IgD-negative memory B cell (primary cell): ENCODE results near the gene MOB3C. TPM values are rescaled to one million over a fixed set of nuclear protein-coding genes. Genes with fewer than 3 reads are reported as not detected.

ENCODE experiments used
- H3K27ac Mint-ChIP-seq, 3 donors: one replicate each; pipeline ENCODE4 v1.8.0; 2020 to 2022; ENCODE audit warnings: mild to moderate bottlenecking in 3 of 3, mixed read lengths in 3 of 3, moderate library complexity in 1 of 3
- H3K27me3 Mint-ChIP-seq: one replicate; pipeline ENCODE4 v1.8.0; 2021; ENCODE audit warnings: mixed read lengths
- H3K36me3 Mint-ChIP-seq: one replicate; pipeline ENCODE4 v1.8.0; 2020; ENCODE audit warnings: mild to moderate bottlenecking, mixed read lengths
- H3K4me1 Mint-ChIP-seq, 3 donors: one replicate each; pipeline ENCODE4 v1.8.0; 2020 to 2022; ENCODE audit warnings: mixed read lengths in 3 of 3, mild to moderate bottlenecking in 1 of 3
- H3K4me3 Mint-ChIP-seq, 4 donors: one replicate each; pipeline ENCODE4 v1.8.0; 2020 to 2022; ENCODE audit warnings: mild to moderate bottlenecking in 4 of 4, mixed read lengths in 4 of 4, moderate library complexity in 3 of 4
- H3K9me3 Mint-ChIP-seq, 3 donors: one replicate each; pipeline ENCODE4 v1.8.0; 2020 to 2021; ENCODE audit warnings: mixed read lengths in 3 of 3, mild to moderate bottlenecking in 1 of 3
- polyA plus RNA-seq: library from polyadenylated mRNA; unstranded; fragments of 300-500 nt; fragmentation: Illumina TruSeq; gene quantifications from one replicate; pipeline ENCODE4 v1.2.3, GENCODE V29; 2021

Gene MOB3C
- polyA plus RNA-seq, 1 donor from 2014 or later: 10.7 TPM

DNA sequence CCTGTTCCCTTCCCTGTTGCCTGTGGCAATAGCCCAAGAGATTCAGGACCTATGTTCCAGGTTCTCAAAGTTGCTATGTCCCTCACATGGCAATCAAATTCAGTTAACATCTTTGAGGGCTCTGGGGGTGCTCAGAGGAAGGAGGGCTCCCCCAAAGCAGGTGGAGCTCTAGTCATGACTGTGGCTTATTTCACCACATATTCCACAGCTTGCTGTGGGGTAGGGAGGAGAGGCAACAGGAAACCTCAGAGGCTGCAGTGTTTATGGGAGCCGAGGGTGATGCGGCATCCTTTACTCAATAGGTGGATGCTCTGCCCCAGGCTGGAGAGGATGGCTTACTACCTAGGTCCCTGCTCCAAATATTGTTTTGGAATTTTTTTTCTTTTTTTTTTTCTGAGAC, 11.4 kb downstream of the MOB3C start:
- peaks cover 12 to 27% (median 14%) of the 10 kb centered on the region in 3 donors for H3K4me1 Mint-ChIP-seq
- H3K36me3 Mint-ChIP-seq: peaks cover 9% of the 10 kb centered on the region
- no peaks in the 10 kb centered on the region for H3K9me3 Mint-ChIP-seq
- H3K4me3 Mint-ChIP-seq: peak overlapping the region; percentile 71 to 96 (median 91)
- H3K27me3 Mint-ChIP-seq: no peaks in the 10 kb centered on the region
- H3K27ac Mint-ChIP-seq: peak overlapping the region in 1 of 3 donors; percentile 79

DNA sequence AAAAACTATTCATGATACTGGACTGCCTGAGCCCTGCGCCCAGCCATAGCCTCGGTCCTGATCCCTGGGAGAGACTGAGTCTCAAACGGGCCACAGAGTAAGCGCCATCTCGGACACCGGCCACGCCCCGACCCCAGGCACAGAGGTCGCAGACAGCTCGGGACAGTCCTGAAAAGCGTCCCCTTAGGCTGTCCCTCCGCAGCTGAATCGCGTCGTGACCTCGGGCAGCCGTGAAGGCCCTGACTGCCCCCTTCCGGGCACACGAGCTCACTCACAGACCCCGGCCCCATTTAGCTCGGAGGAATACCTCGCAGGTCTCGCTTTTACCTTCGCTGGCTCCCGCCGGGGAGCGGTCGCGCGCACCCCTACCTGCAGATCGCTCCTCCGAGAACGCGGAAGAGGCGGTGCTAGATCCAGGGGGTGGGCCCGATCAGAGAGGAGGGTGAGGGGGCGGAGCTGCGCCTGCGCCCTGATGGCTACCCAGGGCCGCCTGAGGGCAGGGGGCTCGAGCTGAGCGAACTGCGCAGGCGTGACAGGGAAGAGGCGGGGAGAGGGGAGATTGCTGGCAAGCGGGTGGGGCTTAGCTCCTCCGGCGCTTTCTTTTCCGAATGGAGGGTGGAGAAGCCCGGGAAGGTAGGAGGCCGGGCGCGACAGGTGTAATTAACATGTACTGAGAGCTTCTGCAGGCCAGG, 12.6 kb downstream of the MOB3C start, which contains the start of gene MKNK1:
Gene MKNK1 (minus strand): TSS at position 411 of the 692 bp plus-strand sequence. CDS start 20,941 bp downstream, outside the sequence.
- peak within 1 kb of the TSS; percentile 91 to 98 (median 94) for H3K4me3 Mint-ChIP-seq
- no peaks in the 10 kb centered on the region for H3K9me3 Mint-ChIP-seq
- H3K27me3 Mint-ChIP-seq: no peaks in the 10 kb centered on the region
- peaks cover 3% of the 10 kb centered on the region for H3K36me3 Mint-ChIP-seq
- H3K27ac Mint-ChIP-seq: peak within 1 kb of the TSS; percentile 79 to 93 (median 90)
- H3K4me1 Mint-ChIP-seq: peaks cover 14 to 30% (median 16%) of the 10 kb centered on the region in 3 donors

DNA sequence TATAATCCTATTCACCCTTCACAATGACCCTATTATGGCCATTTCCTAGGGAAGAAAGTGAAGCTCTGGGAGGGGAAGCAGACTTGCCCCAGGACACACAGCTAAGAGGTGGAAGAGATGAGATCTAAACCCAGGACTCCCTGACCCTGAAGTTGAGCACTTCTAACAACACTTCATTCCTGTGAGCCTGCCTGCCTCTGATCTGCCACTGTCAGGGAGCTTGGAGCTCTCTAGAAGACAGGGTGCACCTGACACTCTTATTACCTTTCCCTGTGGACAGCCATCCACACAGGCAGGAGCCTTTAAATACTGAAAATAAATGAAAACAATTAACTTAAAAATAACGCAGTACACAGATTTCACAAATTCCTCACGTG, 13.1 kb downstream of the MOB3C start:
- Mint-ChIP-seq H3K4me3 (peak overlapping the region; percentile 91 to 98 (median 94)), H3K27me3 (no peaks in the 10 kb centered on the region), H3K36me3 (no peaks in the 10 kb centered on the region), H3K27ac (peak overlapping the region; percentile 69 to 93 (median 90)), H3K4me1 (peaks cover 14 to 32% (median 16%) of the 10 kb centered on the region in 3 donors), H3K9me3 (no peaks in the 10 kb centered on the region)

DNA sequence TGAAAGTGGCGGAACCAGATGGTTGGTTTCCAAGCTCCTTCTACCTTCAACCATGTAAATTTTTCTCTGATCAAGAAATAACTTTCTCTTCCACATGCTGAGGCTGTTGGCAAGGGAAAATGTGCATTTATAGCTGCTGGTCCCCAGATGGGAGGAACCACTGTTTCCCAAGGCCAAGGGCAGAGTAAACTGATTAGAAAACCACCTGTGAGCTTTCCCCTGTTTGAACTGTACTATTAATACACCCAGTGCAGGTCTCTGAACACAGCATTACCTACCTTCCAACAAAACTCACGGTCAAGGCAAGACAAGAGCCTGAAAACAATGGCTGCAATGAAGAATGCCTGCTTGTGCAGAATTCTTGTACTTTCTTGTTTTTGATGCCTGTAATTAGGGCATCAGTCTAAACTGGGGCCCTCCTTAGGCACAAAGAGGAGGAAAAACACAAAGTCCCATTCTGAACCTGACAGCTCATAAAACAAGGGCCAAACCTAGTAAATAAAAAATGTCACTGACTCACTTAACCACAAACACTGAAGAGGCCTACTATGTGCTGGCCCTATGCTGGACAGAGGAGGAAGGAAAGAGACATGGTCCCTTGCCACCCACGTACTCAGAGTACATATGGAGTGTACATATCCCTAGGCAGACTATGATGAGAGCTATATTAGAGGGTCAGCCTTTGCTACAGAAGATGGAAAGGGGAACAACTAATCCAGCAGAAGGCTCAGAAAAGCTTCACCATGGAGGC, 15.2 kb downstream of the MOB3C start:
- H3K36me3 Mint-ChIP-seq: peaks cover 5% of the 10 kb centered on the region
- H3K4me1 Mint-ChIP-seq: peaks cover 16 to 39% (median 20%) of the 10 kb centered on the region in 3 donors
- no peaks in the 10 kb centered on the region for H3K9me3 Mint-ChIP-seq
- H3K4me3 Mint-ChIP-seq: peak overlapping the region in 2 of 4 donors; percentile 30 to 66
- H3K27ac Mint-ChIP-seq: peak overlapping the region; percentile 24 to 49 (median 31)
- no peaks in the 10 kb centered on the region for H3K27me3 Mint-ChIP-seq

DNA sequence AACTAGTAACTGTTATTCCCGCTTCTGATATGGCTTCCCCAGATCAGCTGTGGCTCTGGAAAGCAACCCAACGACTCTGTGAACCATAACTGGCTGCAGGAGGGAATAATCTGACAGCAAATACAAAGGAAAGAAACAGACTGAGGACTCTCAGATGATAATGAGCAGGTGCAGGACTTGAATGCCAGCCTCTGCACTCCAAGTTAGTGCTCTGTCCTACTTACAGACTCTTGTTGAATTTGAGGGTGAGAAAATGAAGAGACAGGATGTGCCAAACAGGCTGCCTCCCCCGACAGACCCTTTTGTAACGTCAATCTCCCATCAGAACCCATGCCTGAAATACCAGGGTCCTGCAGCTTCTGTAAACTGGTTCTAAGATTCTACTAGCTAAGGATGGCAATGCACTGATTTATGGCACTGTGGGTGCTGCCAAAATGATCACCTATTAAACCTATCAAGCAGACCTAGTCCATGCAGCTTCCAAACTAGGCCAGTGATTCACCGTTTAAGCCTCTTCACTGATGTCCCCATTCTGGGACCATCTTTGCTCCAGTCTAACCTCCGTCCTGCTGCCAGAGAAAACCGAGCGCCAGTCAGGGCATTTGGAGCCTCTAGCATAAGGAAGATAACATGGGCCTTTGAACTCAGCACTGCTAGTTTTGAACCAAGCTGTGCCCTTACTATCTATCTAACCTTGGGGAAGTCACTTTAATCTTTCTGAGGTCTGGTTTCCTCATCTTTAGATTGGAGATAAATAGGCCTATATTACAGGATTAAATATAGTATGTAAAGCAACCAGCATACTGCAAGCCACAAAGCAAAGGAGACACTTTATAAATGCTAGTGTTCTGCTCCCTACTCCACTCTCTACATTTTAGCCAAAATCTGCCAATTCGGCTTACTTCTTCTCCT, 17.3 kb downstream of the MOB3C start:
- H3K4me3 Mint-ChIP-seq: peak overlapping the region in 2 of 4 donors; percentile 12 to 39
- H3K27me3 Mint-ChIP-seq: no peaks in the 10 kb centered on the region
- H3K27ac Mint-ChIP-seq: no peak overlapping the region
- peaks cover 27 to 45% (median 32%) of the 10 kb centered on the region in 3 donors for H3K4me1 Mint-ChIP-seq
- H3K9me3 Mint-ChIP-seq: no peaks in the 10 kb centered on the region
- H3K36me3 Mint-ChIP-seq: peaks cover 5% of the 10 kb centered on the region

DNA sequence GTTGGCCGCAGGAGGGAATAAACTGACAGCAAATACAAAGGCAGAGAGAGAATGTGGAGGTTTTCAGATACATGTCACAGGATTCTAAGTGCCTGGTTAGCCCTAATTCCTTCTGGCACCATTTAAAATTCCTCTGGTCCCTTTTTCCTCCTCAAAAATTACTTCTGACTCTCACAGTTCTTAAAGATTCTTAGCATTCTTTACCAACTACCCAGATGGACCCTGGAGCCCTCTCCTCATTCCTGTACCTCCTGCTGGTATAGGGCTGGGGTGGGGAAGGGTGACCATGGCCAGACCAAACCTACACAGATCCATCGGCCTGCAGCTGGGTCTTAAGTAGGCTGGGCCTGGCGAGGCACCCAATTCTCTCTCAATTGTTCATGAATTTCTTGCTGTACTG, 19.8 kb downstream of the MOB3C start:
- Mint-ChIP-seq H3K27ac (no peak overlapping the region), H3K36me3 (peaks cover 7% of the 10 kb centered on the region), H3K4me3 (no peak overlapping the region)

DNA sequence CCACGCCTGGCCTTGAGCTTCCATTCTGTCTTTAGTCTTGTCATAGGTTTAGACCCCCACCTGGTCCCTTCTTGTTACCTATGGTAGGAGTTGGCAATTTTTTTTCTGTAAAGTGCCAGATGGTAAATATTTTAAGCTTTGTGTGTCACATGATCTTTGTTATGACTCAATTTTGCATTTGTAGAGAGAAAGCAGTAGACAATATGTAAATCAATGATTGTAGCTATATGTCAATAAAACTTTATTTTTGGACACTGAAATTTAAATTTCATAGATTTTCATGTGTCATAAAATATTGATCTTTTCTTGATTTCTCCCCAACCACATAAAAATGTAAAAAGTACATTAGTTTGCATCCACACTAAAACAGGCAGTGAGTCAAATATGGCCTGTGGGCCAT, 20.6 kb downstream of the MOB3C start:
- H3K9me3 Mint-ChIP-seq: no peaks in the 10 kb centered on the region
- H3K36me3 Mint-ChIP-seq: peaks cover 12% of the 10 kb centered on the region
- H3K27ac Mint-ChIP-seq: no peak overlapping the region
- H3K27me3 Mint-ChIP-seq: no peaks in the 10 kb centered on the region
- H3K4me1 Mint-ChIP-seq: peaks cover 15 to 30% (median 24%) of the 10 kb centered on the region in 3 donors
- H3K4me3 Mint-ChIP-seq: peak overlapping the region in 1 of 4 donors; percentile 24

More for the DNA sequence above, 19.8 kb downstream of the MOB3C start:
- Mint-ChIP-seq H3K9me3 (no peaks in the 10 kb centered on the region), H3K4me1 (peaks cover 17 to 36% (median 28%) of the 10 kb centered on the region in 3 donors), H3K27me3 (no peaks in the 10 kb centered on the region)

DNA sequence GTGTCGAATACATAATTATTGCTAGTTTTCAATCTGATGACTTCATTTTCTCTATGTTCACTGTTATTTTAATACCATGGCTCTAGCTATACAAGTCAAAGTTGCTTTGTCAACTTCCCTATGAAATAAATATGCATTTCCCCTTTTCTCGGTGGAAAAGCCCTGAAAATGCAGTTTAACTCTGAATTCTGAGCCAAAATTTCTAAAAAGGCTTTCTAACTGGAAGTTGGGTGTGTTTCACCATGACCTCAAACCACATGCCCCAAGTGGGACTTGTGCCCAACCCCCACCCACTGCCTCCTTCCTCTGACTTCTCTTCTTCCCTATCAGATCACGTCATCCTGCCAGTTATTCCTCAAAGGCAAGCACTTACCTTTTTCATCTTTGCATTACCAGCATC, 21.5 kb downstream of the MOB3C start:
- Mint-ChIP-seq H3K4me1 (peaks cover 15 to 28% (median 20%) of the 10 kb centered on the region in 3 donors), H3K36me3 (peaks cover 19% of the 10 kb centered on the region), H3K4me3 (no peak overlapping the region), H3K27ac (peak overlapping the region in 2 of 3 donors; percentile 3 to 36), H3K9me3 (no peaks in the 10 kb centered on the region), H3K27me3 (no peaks in the 10 kb centered on the region)

DNA sequence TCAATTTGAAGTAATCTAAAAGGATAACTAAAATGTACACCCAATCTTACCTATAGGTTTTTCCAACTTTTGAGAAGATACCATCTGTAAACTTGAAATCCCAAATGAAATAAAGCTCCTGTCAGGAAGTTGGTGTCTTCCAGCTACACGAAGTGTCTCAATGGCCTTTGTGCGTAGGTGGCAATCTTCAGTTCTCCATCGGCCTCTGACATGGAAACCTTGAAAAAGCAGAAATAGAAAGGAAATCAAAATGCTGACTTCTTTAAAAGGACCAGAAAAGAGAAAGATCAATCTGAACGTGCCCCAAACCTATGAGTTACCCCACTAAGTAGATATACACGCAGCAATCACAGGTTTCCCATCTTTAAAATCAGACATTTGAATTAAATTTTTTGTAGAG, 22.5 kb downstream of the MOB3C start:
- Mint-ChIP-seq H3K4me3 (peak overlapping the region in 1 of 4 donors; percentile 30), H3K27ac (no peak overlapping the region), H3K36me3 (peaks cover 27% of the 10 kb centered on the region), H3K27me3 (no peaks in the 10 kb centered on the region), H3K9me3 (no peaks in the 10 kb centered on the region), H3K4me1 (peaks cover 14 to 22% (median 19%) of the 10 kb centered on the region in 3 donors)

DNA sequence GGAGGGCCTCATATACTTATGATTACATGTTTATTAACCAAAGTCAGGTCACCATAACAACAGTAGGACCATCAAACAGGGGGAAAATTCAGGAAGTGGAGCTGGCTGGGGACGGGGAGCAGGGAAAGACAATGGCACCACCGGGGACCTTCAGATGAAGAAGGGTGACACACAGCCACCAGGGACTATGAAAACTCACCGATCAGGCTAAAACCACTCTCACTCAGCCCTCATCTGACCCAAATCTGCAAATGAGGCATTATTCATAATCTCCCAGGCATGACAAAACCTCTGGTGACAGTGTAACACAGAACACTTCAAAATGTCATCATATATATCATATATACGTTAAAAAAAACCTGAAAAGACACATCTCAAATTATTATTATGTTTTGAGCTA, 23.8 kb downstream of the MOB3C start:
- Mint-ChIP-seq H3K4me1 (peaks cover 14 to 19% (median 18%) of the 10 kb centered on the region in 3 donors), H3K9me3 (no peaks in the 10 kb centered on the region), H3K4me3 (no peak overlapping the region), H3K27me3 (no peaks in the 10 kb centered on the region), H3K27ac (no peak overlapping the region), H3K36me3 (peaks cover 29% of the 10 kb centered on the region)

DNA sequence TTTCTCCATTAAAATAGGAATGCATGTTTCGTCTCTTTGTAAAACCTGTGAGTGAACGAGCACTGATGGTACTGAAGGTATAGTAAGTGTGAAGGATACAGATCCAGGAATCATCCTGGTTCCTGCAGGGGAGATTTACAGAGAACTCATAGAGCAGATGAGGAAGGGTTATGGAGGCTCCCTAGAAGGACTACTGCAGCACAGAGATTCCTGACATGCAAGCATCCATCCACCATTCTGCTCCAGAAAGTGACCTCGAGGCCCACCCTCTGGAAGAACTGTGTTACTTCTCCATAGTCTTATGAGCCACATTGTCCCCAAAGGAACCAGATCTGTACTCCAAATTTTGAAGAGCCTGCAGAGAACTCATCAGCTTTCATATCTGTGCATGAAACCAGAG, 27.1 kb downstream of the MOB3C start:
- Mint-ChIP-seq H3K4me3 (no peak overlapping the region), H3K27me3 (no peaks in the 10 kb centered on the region), H3K27ac (no peak overlapping the region), H3K9me3 (no peaks in the 10 kb centered on the region), H3K4me1 (peaks cover 0 to 2% (median 1%) of the 10 kb centered on the region in 3 donors), H3K36me3 (peaks cover 26% of the 10 kb centered on the region)

DNA sequence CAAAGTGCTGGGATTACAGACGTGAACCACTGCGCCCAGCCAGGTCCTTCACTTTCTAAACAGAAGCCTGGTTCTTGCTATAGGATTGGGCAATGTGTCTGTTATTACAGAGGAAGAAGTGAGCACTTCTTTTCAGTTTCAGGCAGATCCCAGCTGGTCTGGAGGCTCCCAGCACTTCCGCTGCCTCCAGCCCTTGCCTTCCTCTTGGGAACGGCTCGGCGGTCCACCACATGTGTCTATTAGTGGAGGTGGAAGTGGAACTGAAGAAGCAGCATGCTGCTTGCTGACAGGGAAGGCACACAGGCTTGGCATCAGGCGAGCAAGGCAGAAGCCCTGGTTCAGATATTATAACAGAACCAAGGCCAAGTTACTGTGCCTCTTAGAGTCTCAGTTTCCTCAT, 29.5 kb downstream of the MOB3C start:
- H3K27me3 Mint-ChIP-seq: no peaks in the 10 kb centered on the region
- no peak overlapping the region for H3K27ac Mint-ChIP-seq
- peaks cover 31% of the 10 kb centered on the region for H3K36me3 Mint-ChIP-seq
- peaks cover 0 to 2% (median under 1%) of the 10 kb centered on the region in 3 donors for H3K4me1 Mint-ChIP-seq
- no peak overlapping the region for H3K4me3 Mint-ChIP-seq
- no peaks in the 10 kb centered on the region for H3K9me3 Mint-ChIP-seq

DNA sequence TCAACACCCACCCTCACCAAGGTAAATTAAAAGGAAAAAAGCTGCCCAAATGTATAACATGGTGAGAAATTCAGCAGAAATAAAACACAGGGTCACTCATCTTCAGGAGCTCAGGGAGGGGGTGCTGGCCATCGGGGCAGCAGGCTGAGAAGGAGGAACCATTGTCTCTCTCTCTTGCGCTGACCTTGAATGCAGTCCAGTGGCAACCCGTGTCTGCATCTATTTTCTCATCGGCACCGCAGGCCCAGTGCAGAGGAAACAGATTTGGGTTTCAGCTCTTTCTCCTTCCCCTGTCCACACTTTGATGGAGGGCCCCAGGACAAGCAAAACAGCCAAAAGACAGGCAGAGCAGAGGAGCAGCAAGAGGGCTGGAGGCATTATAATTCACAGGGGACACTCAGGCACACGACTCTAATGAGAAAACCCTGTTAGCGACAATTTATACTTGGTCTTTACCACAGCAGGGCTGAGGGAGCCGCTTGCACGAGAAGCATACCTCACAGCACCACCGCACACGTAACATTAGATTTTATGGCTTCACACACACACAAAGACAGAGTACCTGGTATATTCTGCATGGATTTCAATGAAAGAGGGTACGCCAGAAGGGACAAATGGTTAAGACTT, 31.2 kb downstream of the MOB3C start:
- Mint-ChIP-seq H3K27me3 (no peaks in the 10 kb centered on the region), H3K36me3 (peaks cover 24% of the 10 kb centered on the region), H3K9me3 (no peaks in the 10 kb centered on the region), H3K4me3 (no peak overlapping the region), H3K4me1 (peaks cover 0 to 5% (median 4%) of the 10 kb centered on the region in 3 donors), H3K27ac (no peak overlapping the region)

DNA sequence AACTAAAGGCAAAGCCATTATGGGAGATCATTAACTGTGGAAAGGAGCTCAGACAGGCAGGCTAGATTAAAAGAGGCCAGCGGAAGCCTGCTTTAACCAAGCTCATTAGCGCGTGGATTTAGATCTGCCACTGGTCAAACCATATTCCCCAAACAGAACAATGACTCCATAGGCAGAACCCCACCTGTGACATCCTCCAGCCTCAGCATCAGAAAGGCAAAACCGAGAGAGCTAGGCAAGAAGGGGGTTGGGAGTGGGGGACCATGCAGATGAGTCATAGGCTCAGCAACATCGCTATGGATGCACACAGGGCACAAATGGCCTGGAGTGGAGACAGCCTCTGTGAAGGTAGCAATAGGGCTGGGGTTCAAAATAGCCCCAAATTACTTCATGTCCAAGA, 33.1 kb downstream of the MOB3C start:
- no peaks in the 10 kb centered on the region for H3K9me3 Mint-ChIP-seq
- H3K4me1 Mint-ChIP-seq: peaks cover 0 to 5% (median 2%) of the 10 kb centered on the region in 3 donors
- H3K4me3 Mint-ChIP-seq: no peak overlapping the region
- H3K27me3 Mint-ChIP-seq: no peaks in the 10 kb centered on the region
- no peak overlapping the region for H3K27ac Mint-ChIP-seq
- H3K36me3 Mint-ChIP-seq: peaks cover 13% of the 10 kb centered on the region
